ENCODE results near the gene LRRC3B.

DNA sequence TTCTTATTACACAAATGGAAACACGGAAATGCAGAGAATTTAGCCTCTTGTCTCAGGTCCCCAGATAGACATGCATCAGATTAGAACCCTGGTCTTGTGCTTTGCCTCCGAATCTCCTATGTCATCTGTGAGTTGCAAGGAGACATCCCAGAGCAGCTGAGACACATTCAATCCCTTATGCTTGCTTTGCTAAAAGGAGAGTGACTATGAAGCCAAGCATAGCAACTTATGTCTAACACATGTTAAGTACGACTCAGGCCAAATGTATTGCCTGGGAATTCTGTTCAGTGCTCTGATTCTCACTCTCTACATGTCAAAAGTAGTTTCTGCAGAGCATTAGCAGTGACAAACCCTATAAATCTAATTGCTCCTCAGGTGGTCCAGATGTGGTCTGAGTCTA lies 30.6 kb upstream of the LRRC3B start:
- TF ChIP-seq, protein P1, sequence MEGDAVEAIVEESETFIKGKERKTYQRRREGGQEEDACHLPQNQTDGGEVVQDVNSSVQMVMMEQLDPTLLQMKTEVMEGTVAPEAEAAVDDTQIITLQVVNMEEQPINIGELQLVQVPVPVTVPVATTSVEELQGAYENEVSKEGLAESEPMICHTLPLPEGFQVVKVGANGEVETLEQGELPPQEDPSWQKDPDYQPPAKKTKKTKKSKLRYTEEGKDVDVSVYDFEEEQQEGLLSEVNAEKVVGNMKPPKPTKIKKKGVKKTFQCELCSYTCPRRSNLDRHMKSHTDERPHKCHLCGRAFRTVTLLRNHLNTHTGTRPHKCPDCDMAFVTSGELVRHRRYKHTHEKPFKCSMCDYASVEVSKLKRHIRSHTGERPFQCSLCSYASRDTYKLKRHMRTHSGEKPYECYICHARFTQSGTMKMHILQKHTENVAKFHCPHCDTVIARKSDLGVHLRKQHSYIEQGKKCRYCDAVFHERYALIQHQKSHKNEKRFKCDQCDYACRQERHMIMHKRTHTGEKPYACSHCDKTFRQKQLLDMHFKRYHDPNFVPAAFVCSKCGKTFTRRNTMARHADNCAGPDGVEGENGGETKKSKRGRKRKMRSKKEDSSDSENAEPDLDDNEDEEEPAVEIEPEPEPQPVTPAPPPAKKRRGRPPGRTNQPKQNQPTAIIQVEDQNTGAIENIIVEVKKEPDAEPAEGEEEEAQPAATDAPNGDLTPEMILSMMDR (IDR thresholded peaks at IDR 0.05; ENCODE audit: extremely low read depth in 1 of 2, insufficient read depth in 1 of 2, low read depth in 1 of 2, low read length in 2 of 2) = no peak
- TF ChIP-seq FOS (IDR thresholded peaks at IDR 0.05; ENCODE audit: borderline replicate concordance, insufficient read depth, low read length) (no peak), POLR2AphosphoS5 (IDR thresholded peaks at IDR 0.05; ENCODE audit: insufficient read depth, low read depth, low read length) (no peak), POLR2A (IDR thresholded peaks at IDR 0.05; ENCODE audit: low read depth, low read length) (no peak)

Measured in endothelial cell of umbilical vein (primary cell).